A673 (cell line): ENCODE measurements around the gene COA1.

Source experiments
- CTCF ChIP-seq: fragments of 300-800, 200-600 bp; sonication (generic); conservative IDR thresholded peaks from 2 replicates; pipeline ENCODE4 v1.5.1; 2017; ENCODE audit warnings: low read depth, mild to moderate bottlenecking, antibody characterized with exemption, low read length, moderate library complexity, mixed read lengths
- EZH2 ChIP-seq: fragments of 200-600 bp; sonication (generic); IDR thresholded peaks from 2 replicates; pipeline ENCODE4 v1.6.1; 2017; ENCODE audit warnings: borderline replicate concordance, low read depth, mild to moderate bottlenecking, mixed read lengths, antibody characterized with exemption, low read length; ENCODE audit not compliant: poor library complexity, severe bottlenecking

DNA sequence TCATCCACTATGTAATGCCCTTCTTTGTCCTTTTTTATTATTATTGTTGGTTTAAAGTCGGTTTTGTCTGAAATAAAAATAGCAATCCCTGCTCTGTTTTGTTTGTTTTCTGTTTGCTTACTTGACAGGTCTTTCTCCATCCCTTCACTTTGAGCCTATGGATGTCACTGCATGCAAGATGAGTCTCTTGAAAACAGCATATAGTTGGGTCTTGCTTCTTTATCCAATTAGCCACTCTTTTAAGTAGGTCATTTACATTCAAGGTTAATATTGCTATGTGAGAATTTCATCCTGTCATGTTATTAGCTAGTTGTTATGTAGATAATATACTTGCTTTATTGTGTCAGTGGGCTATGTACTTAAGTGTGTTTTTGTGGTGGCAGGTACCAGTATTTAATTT is 25.8 kb downstream of the COA1 start:
- no peak for TF ChIP-seq CTCF
- TF ChIP-seq EZH2: no peak
